ENCODE results near the gene SRP19. TPM values are rescaled to one million over a fixed set of nuclear protein-coding genes. Genes with fewer than 3 reads are reported as not detected.

The SRP19 gene
- 100 to 1,000 TPM; 109 to 176 (median 154) TPM for polyA plus RNA-seq

DNA sequence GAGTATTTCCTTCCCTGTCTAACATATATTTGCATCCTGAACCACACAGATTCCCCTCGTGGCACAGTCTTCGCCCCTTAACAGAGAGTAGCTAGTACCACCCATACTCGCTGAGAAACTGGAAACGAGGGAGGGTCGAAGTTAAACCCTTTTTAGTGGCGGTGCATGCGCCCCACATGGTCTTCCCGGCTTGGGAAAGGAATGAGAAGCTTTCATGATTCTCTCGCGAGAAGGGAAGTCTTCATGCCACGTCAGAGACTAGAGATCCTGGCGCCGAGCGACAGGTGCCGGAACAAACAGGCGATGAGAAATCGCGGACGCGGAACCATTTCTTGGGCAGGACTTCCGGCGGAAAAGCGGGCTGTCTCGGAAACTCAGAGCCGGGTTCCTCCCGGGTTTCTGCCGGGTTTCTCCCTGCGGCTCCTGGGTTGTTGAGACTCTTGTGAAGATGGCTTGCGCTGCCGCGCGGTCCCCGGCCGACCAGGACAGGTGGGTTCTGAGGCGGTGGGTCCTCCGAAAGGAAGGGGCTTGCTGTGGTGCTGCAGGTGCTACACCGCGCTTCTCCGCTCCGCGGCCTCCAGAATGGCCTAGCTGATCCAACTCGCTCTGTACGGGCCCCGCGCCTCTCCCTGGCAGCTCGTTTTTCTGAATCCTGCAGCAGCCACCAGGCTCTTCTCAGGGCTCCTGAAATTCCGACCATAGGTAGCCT lies at the start of gene SRP19:
Gene SRP19 (plus strand): TSS at position 359 of the 709 bp plus-strand sequence. CDS start 90 bp downstream, at position 449.
- Mint-ChIP-seq H3K4me1 (peaks cover 34 to 44% of the 10 kb centered on the region in 2 donors), H3K4me3 (peak within 1 kb of the TSS; percentile 94 to 99 (median 96)), H3K36me3 (peaks cover 0 to 4% (median 3%) of the 10 kb centered on the region in 3 donors), H3K27me3 (ENCODE audit: low read depth in 3 of 3) (peaks cover 3 to 9% (median 4%) of the 10 kb centered on the region in 3 donors), H3K9me3 (peaks cover 0 to 4% (median 0%) of the 10 kb centered on the region in 6 donors), H3K27ac (peak within 1 kb of the TSS; percentile 92 to 99 (median 98))
- DNase-seq = peak; percentile 89 to 92 (median 91)

DNA sequence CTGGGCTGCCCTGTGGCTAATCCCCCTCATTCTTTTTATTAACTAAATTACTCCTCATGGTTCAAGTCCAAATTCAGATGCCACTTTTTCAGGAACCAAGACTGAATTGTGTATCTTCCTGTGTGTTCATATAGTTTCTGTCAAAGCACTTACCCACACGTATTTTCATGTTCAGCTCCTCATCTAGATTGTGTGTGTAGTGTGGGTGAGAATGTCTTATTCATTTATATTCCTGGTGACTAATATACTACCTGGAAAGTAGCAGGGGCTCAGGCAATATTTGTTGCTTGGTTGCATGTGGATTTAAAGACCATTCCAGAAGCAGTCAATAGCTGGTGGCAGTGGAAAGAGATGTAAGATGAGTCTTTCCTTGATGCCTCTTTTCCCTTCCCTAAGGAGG lies 48.5 kb upstream of the SRP19 start:
- H3K9me3 Mint-ChIP-seq = no peaks in the 10 kb centered on the region
- H3K27me3 Mint-ChIP-seq (ENCODE audit: low read depth in 3 of 3) = no peaks in the 10 kb centered on the region
- H3K4me3 Mint-ChIP-seq = no peak overlapping the region
- DNase-seq = no peak
- peaks cover 0 to 6% of the 10 kb centered on the region in 2 donors for H3K4me1 Mint-ChIP-seq
- peaks cover 8 to 22% (median 14%) of the 10 kb centered on the region in 3 donors for H3K36me3 Mint-ChIP-seq
- H3K27ac Mint-ChIP-seq = peak overlapping the region in 2 of 6 donors; percentile 4 to 47

DNA sequence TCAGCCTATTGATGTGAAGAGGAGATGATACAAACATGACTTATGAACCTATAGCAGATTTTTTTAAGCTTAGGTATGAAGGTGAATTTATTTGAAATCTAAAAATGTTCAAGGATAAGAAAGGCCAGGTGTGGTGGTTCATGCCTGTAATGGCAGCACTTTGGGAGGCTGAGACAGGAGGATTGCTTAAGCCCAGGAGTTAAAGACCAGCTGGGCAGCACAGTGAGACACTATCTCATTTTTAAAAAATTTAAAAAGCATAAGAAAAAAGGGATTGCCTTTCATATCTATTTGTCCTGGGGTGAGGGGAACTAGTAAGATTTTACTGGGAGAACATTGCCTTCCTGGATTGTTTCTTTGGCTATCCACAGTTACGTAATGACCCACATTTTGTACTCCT lies 40.8 kb upstream of the SRP19 start:
- H3K4me3 Mint-ChIP-seq = no peak overlapping the region
- no peak for DNase-seq
- H3K9me3 Mint-ChIP-seq = no peaks in the 10 kb centered on the region
- peaks cover 14 to 57% (median 31%) of the 10 kb centered on the region in 3 donors for H3K36me3 Mint-ChIP-seq
- no peaks in the 10 kb centered on the region for H3K27me3 Mint-ChIP-seq (ENCODE audit: low read depth in 3 of 3)
- no peaks in the 10 kb centered on the region for H3K4me1 Mint-ChIP-seq
- no peak overlapping the region for H3K27ac Mint-ChIP-seq

DNA sequence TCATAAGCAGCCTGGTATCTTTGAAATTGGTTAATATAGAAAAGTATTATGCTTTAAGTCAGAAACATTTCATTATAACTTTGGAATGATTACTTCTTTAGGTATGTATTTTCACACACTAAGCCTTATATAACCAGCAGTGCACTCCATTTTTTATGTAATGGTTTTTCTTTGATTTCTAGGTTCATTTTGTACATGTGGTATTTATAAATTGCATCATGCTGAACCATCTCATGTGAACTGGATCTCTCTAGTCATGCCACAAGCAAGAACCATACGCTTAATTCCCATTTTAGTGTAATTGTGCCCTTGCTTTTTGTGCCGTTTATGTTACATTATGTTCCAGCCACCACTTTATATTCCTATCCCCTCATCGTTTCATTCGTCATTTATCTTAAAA lies 38.6 kb upstream of the SRP19 start:
- Mint-ChIP-seq H3K27ac (peak overlapping the region in 1 of 6 donors; percentile 8), H3K4me1 (no peaks in the 10 kb centered on the region), H3K4me3 (no peak overlapping the region), H3K27me3 (ENCODE audit: low read depth in 3 of 3) (no peaks in the 10 kb centered on the region), H3K36me3 (peaks cover 10 to 65% (median 26%) of the 10 kb centered on the region in 3 donors), H3K9me3 (no peaks in the 10 kb centered on the region)
- no peak for DNase-seq

DNA sequence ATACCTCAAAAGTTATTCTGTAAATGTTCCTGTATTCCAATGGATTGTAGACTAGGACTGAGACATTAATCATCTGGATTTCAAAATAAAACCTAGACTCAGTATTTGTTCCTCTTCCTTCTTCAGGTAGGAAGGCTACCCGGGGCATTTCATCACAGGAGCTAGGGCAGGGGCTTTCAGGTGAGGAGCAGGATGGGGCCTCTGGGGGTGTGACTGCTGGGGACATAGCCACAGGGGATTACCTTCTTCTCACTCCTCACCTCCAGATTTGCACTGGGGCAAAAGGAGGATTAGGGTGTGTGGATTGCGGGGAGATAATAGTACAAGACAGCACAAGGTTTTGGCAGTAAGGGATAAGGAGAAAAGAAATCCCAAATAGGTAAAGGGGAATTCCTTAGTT lies 37.9 kb upstream of the SRP19 start:
- Mint-ChIP-seq H3K27ac (no peak overlapping the region), H3K9me3 (no peaks in the 10 kb centered on the region), H3K27me3 (ENCODE audit: low read depth in 3 of 3) (no peaks in the 10 kb centered on the region), H3K4me3 (no peak overlapping the region), H3K4me1 (no peaks in the 10 kb centered on the region), H3K36me3 (peaks cover 10 to 61% (median 26%) of the 10 kb centered on the region in 3 donors)
- no peak for DNase-seq

DNA sequence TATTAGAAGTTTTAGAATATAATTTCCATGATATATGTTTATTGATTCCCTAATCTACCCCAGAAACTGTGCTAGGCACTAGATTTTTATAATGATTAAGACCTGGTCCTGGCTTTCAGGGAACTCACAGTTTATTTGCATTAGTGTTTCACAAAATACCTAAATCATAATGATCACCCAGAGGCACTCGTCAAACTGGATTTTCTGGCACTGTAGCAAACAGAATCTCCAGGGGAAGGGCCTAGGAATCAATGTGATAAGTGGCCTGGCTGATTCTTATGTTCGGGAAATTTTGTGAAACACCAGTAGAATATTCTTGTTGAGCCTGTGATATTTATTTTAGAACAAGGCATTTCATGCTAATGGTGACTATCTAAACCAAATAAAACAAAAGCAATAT lies 37.4 kb upstream of the SRP19 start:
- Mint-ChIP-seq H3K4me3 (no peak overlapping the region), H3K9me3 (no peaks in the 10 kb centered on the region), H3K27ac (no peak overlapping the region), H3K36me3 (peaks cover 12 to 64% (median 30%) of the 10 kb centered on the region in 3 donors), H3K4me1 (no peaks in the 10 kb centered on the region), H3K27me3 (ENCODE audit: low read depth in 3 of 3) (no peaks in the 10 kb centered on the region)
- no peak for DNase-seq

DNA sequence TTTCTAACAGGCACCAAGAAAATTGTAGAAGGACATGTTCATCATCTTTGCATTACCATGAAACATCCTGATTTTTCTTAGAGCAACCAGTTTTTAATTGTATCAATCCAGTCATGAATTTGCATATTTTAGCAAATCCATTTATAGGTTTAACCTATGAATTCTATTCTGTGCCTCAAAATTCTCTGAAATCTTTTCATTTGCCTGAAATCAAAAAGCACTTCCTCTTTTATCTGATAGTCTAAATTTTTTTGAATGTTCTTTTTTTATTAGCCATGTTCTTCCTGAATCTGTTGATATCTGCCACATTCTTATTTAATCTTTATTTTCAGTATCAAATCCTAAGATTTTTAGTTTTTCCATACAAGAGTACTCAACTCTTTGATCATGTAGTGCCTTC lies 36.9 kb upstream of the SRP19 start:
- Mint-ChIP-seq H3K4me3 (no peak overlapping the region), H3K9me3 (no peaks in the 10 kb centered on the region), H3K4me1 (no peaks in the 10 kb centered on the region), H3K27me3 (ENCODE audit: low read depth in 3 of 3) (no peaks in the 10 kb centered on the region), H3K36me3 (peaks cover 8 to 65% (median 33%) of the 10 kb centered on the region in 3 donors), H3K27ac (no peak overlapping the region)
- DNase-seq = no peak

DNA sequence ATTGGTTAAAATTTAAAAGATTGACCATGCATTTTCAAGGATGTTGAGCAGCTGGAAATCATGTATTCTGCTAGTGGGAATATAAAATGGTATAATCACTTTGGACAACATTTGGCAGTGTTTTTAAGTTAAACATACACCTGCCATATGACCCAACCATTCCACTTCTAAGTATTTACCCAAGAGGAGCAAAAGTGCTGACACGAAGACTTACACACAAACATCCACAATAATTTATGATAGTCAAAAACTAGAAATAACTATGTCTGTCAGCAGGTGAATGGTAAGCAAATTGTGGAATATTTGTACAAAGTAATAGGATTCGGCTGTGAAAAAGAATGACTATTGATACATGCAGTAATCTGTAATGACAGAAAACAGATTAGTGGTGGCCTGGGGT lies 30.7 kb upstream of the SRP19 start:
- peaks cover 11 to 43% (median 12%) of the 10 kb centered on the region in 3 donors for H3K36me3 Mint-ChIP-seq
- H3K27ac Mint-ChIP-seq = peak overlapping the region in 2 of 6 donors; percentile 19 to 36
- no peak for DNase-seq

DNA sequence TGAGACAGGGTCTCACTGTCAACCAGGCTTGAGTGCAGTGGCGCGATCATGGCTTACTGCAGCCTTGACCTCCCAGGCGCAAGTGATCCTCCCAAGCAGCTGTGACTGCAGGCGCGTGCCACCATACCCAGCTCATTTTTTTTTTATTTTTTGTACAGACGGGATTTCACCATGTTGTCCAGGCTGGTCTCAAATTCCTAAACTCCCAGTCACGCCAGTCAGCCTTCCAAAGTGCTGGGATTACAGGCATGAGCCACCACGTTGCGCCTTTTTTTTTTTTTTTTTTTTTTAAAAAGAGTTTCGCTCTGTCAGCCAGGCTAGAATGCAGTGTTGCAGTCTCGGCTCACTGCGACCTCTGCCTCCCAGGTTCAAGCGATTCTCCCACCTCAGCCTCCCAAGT lies 27.1 kb upstream of the SRP19 start:
- Mint-ChIP-seq H3K9me3 (no peaks in the 10 kb centered on the region), H3K4me1 (no peaks in the 10 kb centered on the region), H3K36me3 (peaks cover 24 to 39% (median 25%) of the 10 kb centered on the region in 3 donors), H3K4me3 (no peak overlapping the region), H3K27ac (no peak overlapping the region), H3K27me3 (ENCODE audit: low read depth in 3 of 3) (peaks cover 0 to 2% (median 0%) of the 10 kb centered on the region in 3 donors)
- DNase-seq = no peak

More for the DNA sequence above, 30.7 kb upstream of the SRP19 start:
- H3K4me1 Mint-ChIP-seq = no peaks in the 10 kb centered on the region
- H3K9me3 Mint-ChIP-seq = no peaks in the 10 kb centered on the region
- H3K27me3 Mint-ChIP-seq (ENCODE audit: low read depth in 3 of 3) = peaks cover 0 to 2% (median 0%) of the 10 kb centered on the region in 3 donors
- no peak overlapping the region for H3K4me3 Mint-ChIP-seq

DNA sequence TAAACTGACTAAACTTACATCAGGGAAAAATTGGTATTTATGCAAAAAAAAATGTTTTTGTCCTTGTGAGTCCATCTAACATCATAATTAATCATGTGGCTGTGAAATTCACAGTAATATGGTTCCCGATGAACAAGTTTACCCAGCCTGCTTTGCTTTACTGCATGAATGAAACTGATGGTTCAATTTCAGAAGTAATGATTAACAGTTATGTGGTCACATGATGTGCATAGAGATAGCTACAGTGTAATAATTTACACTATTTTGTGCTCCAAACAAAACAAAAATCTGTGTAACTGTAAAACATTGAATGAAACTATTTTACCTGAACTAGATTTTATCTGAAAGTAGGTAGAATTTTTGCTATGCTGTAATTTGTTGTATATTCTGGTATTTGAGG lies 16.6 kb upstream of the SRP19 start:
- Mint-ChIP-seq H3K36me3 (peaks cover 7 to 31% (median 20%) of the 10 kb centered on the region in 3 donors), H3K4me3 (no peak overlapping the region), H3K9me3 (no peaks in the 10 kb centered on the region), H3K27me3 (ENCODE audit: low read depth in 3 of 3) (peaks cover 0 to 2% (median 0%) of the 10 kb centered on the region in 3 donors), H3K4me1 (peaks cover 4 to 6% of the 10 kb centered on the region in 2 donors), H3K27ac (peak overlapping the region in 1 of 6 donors; percentile 34)
- DNase-seq = no peak

DNA sequence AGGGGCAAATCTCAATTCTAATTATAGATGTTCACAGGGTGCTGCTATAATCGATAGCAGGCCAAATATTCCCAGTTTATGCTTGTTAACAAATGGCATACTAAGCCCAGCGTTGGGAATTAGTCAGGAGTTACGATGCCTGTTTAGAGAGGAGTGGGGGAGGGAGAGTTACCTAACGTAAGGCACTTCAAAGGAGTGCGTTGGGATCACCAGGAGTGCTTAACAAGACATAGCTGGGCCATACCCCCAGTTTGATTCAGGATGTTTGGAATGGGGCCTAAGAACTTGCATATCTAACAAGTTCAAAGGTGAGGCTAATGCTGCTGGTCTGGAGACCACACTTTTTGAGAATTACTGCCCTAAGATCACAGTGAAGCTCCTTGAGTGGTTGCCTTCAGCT lies 14.5 kb upstream of the SRP19 start:
- peak overlapping the region in 1 of 6 donors; percentile 25 for H3K27ac Mint-ChIP-seq
- no peak overlapping the region for H3K4me3 Mint-ChIP-seq
- peaks cover 4 to 6% of the 10 kb centered on the region in 2 donors for H3K4me1 Mint-ChIP-seq
- no peaks in the 10 kb centered on the region for H3K9me3 Mint-ChIP-seq
- H3K36me3 Mint-ChIP-seq = peaks cover 0 to 13% (median 3%) of the 10 kb centered on the region in 3 donors
- H3K27me3 Mint-ChIP-seq (ENCODE audit: low read depth in 3 of 3) = peaks cover 0 to 3% (median 2%) of the 10 kb centered on the region in 3 donors
- DNase-seq = no peak

DNA sequence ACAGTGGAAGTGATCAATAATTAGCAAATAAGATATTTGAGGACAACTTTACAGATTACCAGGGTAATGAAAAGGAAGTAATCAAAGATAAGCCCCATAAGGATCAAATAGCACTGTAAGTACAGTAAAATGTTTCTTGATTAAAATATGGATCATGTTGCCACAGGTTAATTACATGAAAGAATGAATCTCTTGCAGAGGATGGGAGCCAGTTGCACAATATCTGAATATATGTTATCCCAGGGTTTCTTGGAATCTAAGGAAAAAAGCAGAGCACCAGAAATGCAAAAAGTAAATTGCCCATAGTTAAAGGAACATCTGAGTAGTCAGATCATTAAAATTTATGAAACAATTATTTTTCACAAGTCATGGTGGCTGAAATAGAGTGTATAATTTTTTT lies 13.8 kb upstream of the SRP19 start:
- no peak overlapping the region for H3K4me3 Mint-ChIP-seq
- DNase-seq = no peak
- no peak overlapping the region for H3K27ac Mint-ChIP-seq
- H3K4me1 Mint-ChIP-seq = peaks cover 4 to 6% of the 10 kb centered on the region in 2 donors
- H3K27me3 Mint-ChIP-seq (ENCODE audit: low read depth in 3 of 3) = peaks cover 0 to 3% (median 2%) of the 10 kb centered on the region in 3 donors
- peaks cover 0 to 1% (median 0%) of the 10 kb centered on the region in 6 donors for H3K9me3 Mint-ChIP-seq
- peaks cover 0 to 6% (median under 1%) of the 10 kb centered on the region in 3 donors for H3K36me3 Mint-ChIP-seq

DNA sequence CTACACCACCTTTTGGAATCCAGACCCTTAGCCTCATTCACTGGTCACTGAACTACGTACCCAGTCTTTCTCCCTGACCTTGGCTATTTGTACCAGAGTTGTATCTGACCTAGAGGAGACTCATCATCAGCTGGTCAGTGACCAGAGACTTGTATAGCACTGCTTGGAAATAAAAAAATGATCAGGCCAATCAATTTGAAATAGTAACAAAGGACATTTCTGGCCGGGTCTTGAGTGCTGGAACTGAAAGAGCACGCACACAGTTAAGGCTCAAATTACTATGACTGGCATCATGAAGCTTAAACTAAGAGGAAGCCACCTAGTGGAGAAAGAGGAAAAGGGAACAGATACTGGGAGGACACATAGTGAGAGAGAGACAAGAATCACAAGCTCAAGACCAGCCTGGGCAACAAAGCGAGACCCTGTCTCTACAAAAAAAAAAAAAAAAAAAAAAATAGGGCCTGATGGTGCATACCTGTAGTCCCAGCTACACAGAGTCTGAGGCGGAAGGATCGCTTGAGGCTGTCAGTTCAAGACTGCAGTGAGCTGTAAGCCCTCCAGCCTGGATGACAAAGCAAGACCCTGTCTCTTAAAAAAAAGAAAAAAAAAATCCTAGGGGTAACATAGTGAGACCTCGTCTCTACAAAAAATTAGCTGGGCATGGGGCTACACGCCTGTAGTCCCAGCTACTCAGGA lies 12.8 kb upstream of the SRP19 start:
- Mint-ChIP-seq H3K4me3 (no peak overlapping the region), H3K36me3 (peaks cover 0 to 4% (median 0%) of the 10 kb centered on the region in 3 donors), H3K27me3 (ENCODE audit: low read depth in 3 of 3) (peaks cover 0 to 5% (median 4%) of the 10 kb centered on the region in 3 donors), H3K27ac (no peak overlapping the region), H3K9me3 (peaks cover 0 to 3% (median 0%) of the 10 kb centered on the region in 6 donors), H3K4me1 (peaks cover 4 to 6% of the 10 kb centered on the region in 2 donors)
- peak; percentile 27 to 44 (median 33) for DNase-seq

DNA sequence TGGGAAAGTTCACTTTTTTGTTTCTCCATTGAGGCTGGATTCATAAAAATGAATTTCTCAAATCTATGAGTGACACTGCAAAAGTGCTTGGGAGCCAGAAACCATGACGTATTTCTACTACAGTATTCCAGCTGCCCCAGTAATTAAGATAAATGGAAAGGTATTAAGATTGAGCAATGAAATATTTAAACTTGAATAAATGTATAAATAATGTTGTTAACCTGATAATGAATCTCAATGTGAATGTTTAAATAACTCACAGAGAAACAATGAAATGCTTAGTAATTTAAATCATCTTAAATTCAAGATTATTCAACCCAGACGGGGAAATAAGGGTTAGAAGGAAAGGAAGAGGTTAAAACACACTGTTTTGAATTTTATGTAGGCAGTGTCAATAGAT lies 11.2 kb upstream of the SRP19 start:
- Mint-ChIP-seq H3K4me3 (no peak overlapping the region), H3K27ac (no peak overlapping the region), H3K4me1 (peaks cover 4 to 6% of the 10 kb centered on the region in 2 donors), H3K36me3 (peaks cover 4 to 8% (median 4%) of the 10 kb centered on the region in 3 donors), H3K9me3 (peaks cover 3 to 11% (median 4%) of the 10 kb centered on the region in 6 donors), H3K27me3 (ENCODE audit: low read depth in 3 of 3) (peaks cover 7 to 11% (median 7%) of the 10 kb centered on the region in 3 donors)
- no peak for DNase-seq
